Measurements from ENCODE around the gene CD247.

Gene CD247

GRCh38 chr1:167400359-167400953 lies 117.9 kb downstream of the CD247 start:
- DNase-seq (ENCODE audit: low read depth) = no peak
- H3K4me3 ChIP-seq (ENCODE audit: low read depth, low read length) = no peak overlapping the region
- TF ChIP-seq CTCF (IDR thresholded peaks at IDR 0.05; ENCODE audit: low read depth, low read length, missing control alignments) = no peak

GRCh38 chr1:167392200-167392696 lies 126.1 kb downstream of the CD247 start:
- no peak overlapping the region for H3K4me3 ChIP-seq (ENCODE audit: low read depth, low read length)
- TF ChIP-seq CTCF (IDR thresholded peaks at IDR 0.05; ENCODE audit: low read depth, low read length, missing control alignments) = no peak
- DNase-seq (ENCODE audit: low read depth) = no peak

- no peak for DNase-seq (ENCODE audit: low read depth)
- no peak for TF ChIP-seq CTCF (IDR thresholded peaks at IDR 0.05; ENCODE audit: low read depth, low read length, missing control alignments)
- no peak overlapping the region for H3K4me3 ChIP-seq (ENCODE audit: low read depth, low read length)
These were observed 129.4 kb downstream of the CD247 start for GRCh38 chr1:167388976-167389375.

- TF ChIP-seq CTCF (IDR thresholded peaks at IDR 0.05; ENCODE audit: low read depth, low read length, missing control alignments) = no peak
- no peak overlapping the region for H3K4me3 ChIP-seq (ENCODE audit: low read depth, low read length)
- DNase-seq (ENCODE audit: low read depth) = no peak
These were observed 130.9 kb downstream of the CD247 start for GRCh38 chr1:167387251-167387910.
